Skin epidermis (tissue), 12 donors: ENCODE measurements around the gene ADIG.
A peak's percentile ranks its signal among the peaks of the same experiment; 100 is the strongest.

ENCODE experiments used
- H3K27ac ChIP-seq, 21 experiments: fragments of 200-600 bp; sonication (generic) in 11 of 21; one replicate each; pipeline ENCODE4 v1.5.0; 2020; ENCODE audit warnings: mild to moderate bottlenecking in 3 of 21, inconsistent platforms in 2 of 21, moderate library complexity in 2 of 21
- H3K4me3 ChIP-seq, 7 experiments: fragments of 200-600 bp; sonication (generic) in 2 of 7; one replicate each; pipeline ENCODE4 v1.5.0; 2020; ENCODE audit warnings: inconsistent platforms in 2 of 7, mild to moderate bottlenecking in 2 of 7, moderate library complexity in 1 of 7

Gene ADIG

DNA sequence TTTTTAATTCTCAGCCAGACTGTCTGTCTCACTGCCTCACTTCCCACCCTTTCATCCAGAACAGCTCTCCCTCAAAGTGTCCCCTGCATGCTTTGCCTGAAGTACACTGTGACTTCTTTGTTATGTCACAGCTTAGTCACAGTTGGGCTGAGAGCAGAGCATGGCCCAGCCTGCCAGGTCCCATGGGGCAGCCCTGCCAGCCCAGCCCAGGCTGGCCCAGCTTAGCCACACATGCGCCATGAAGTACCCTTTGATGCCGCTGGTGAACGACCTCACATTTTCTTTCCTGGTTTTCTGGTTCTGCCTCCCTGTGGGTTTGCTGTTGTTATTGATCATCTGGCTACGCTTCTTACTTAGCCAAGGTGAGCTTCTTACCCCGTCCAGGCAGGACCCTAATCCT, at the start of gene ADIG:
Gene ADIG, plus strand, starts transcription at position 185 of the 400 bp plus-strand sequence. Its CDS starts 54 bp downstream, at position 239.
- Histone ChIP-seq H3K27ac (no peak within 1 kb of the TSS), H3K4me3 (no peak within 1 kb of the TSS)

- Histone ChIP-seq H3K27ac (no peak overlapping the region), H3K4me3 (no peak overlapping the region)
These were observed 46.2 kb upstream of the ADIG start for GRCh38 chr20:38534756-38535155.

DNA sequence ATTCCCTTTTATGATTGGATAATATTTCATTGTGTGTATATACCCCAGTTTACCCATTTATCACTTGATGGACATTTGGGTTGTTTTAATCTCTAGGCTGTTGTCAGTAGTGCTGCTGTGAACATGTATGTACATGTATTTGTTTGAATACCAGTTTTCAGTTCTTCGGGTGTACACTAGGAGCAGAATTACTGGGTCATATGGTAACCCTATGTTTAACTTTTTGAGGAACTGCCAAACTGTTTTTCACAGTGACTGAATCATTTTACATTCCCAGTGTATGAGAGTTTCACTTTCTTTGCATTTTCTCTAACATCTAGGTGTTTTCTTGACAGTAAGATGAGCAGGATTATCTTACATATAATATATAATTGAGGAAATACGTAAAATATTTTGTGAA, 44.7 kb upstream of the ADIG start:
- Histone ChIP-seq H3K4me3 (no peak overlapping the region), H3K27ac (no peak overlapping the region)

DNA sequence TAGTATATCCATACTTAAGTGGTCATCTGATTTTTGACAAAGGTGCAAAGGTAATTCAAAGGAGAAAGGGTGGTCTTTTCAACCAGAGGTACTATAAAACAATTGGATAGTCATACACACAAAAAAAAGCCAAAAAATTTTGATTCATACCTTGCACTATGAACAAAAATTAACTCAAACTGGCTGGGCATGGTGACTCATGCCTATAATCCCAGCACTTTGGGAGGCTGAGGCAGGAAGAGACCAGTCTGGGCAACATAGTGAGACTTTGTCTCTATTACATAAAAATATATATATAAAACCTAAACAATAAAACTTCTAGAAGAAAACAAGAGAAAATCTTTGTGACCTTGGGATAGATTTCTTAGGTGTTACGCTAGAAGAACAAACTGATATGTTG, 43.8 kb upstream of the ADIG start:
- H3K27ac ChIP-seq: no peak overlapping the region
- H3K4me3 ChIP-seq: no peak overlapping the region

- Histone ChIP-seq H3K27ac (no peak overlapping the region), H3K4me3 (no peak overlapping the region)
These were observed 42.2 kb upstream of the ADIG start for GRCh38 chr20:38538789-38539188.

DNA sequence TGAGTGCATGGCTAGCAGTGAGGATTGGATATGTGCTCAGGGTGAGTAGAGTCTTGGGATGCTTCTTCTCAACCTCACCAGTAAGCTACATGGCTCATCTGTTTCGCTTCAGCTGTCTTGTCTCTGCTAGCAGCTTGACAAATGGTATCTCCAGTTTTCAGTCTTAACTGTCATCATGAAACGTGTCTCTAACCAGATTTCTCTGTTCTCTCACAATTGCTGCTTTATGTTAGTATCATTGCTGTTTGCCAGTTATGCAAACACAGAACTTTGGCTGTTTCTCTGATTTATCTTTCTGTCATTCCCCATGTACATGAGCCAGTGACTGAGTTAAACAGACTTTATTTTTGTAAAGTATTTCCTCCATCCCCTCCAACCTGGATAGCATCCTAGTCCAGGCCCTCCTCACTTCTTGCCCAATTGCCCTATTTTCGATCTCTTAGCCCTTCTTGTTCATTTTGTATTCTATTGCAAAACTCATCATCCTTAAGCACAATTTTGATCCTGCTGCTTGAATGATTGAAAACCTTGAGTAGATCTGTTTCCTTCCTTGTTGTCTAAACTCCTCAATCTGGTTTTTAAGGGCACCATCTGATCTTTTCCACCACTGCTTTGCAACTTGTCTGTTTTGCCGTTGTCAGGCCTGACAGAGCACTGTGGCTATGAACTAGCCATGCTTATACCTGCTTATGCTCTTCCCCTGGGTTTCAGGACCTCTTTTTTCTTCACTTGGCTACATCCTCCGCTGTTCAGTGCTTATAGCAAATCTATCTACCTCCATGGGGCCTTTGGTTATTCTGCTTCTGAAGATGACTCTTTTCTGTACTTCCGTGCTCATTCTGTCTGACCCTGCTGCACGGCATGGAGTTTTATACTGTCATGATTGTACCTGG, 37.7 kb upstream of the ADIG start:
- Histone ChIP-seq H3K27ac (no peak overlapping the region), H3K4me3 (no peak overlapping the region)

DNA sequence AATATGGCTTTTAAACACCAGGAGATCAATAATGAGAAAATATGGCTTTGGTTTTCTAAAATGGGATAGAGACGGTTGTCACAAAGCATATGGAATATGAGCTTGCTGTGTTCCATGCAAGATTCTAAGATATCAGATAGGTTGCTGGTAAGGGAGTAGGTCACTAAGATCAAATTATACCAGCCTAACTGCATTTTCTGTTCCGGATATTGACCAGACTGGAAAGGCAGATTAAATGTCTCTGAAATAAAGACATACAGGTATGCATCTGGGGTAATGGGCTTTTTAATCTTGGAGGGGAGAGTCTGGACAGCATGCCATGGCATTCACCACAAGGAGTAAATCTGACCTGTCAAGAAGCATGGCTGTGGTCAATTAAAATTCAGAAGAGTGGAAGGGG, 35.2 kb upstream of the ADIG start:
- H3K4me3 ChIP-seq: no peak overlapping the region
- H3K27ac ChIP-seq: no peak overlapping the region

DNA sequence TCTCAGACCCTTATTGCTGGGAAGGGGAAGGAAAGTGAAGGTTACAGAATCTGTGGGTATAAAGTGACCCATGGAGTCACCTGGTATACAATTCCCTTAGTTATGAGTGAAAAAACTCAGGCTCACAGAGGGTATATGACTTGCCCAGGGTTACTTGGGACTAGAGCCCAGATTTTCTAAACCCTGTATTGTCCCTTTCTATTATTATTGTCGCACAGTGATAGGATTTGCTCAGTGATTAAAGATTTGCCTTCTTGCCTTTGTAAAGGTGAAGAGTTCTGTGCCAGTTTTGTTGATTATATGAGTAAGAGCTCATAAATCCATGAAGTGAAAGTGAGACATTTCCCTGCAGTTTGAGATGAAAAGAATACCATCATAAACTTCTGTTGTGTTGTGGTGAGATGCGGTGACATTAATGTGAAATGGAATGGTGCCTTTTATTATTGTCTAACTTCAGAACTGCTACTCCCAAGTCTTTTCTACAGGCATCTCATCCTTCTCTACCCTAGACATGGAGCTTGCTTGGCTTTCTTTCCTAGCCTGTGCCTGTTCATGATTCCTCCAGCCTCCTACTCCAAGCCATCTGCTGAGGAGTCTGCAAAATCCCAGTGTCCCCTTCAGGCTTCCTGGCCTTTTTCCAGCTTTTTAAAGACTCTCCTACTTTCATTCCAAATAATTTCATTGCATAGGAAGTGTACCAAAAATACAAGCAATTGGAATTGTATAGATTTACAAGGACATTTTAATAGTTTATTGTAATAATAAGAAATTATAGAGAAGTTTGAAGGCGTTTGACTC, 33.5 kb upstream of the ADIG start:
- no peak overlapping the region for H3K4me3 ChIP-seq
- H3K27ac ChIP-seq: no peak overlapping the region

DNA sequence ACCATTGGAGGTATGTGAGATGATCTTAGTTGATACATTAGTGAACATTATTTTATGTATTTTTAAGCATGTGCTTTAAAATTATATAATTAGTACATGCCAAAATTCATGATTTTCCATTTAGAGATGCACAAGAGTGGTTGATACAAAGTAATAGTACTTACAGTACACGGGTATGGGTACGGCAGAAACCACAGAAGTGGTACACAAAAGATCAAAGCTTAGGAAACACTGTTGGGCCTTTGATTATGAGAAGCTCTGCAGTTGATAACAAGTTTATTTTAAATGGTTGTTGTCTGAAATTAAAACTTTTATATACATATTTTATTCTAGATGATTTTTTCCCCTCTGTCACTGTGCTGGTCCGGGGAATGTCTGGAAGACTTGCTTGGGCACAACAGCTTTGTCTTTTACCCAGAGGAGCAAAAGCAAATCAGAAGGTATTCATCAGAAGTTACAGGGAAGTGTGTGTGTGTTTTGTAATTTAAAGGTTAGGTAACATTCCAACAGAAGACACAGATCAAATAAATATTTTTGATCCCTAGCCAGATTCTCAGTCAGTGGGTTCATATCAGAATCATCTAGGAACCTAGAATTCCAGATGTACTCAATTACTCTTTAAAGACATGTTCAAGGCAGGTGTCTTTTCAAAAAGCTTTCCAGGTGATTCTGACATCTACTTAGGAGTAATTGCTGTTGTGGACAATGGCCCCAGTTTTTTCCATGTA, 32.5 kb upstream of the ADIG start:
- H3K27ac ChIP-seq: no peak overlapping the region
- no peak overlapping the region for H3K4me3 ChIP-seq

DNA sequence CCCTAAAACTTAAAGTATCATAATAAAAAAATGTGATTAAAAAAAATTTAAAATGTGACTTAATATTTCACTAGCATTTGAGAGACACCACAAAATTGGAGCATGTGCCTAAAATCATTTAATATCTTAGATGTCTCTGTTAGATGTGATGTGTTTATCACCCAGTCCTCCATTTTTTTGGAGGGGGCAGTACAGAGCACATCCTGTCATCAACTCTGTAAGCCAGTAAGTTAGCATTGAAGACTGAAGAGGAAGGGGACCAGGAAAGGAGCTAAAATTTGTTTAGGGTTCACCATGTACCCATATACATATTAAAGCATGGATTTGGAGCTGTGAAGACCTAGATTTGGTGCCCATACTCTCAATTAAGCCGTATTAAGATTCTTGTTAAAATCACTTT, 30.7 kb upstream of the ADIG start:
- Histone ChIP-seq H3K27ac (no peak overlapping the region), H3K4me3 (no peak overlapping the region)

DNA sequence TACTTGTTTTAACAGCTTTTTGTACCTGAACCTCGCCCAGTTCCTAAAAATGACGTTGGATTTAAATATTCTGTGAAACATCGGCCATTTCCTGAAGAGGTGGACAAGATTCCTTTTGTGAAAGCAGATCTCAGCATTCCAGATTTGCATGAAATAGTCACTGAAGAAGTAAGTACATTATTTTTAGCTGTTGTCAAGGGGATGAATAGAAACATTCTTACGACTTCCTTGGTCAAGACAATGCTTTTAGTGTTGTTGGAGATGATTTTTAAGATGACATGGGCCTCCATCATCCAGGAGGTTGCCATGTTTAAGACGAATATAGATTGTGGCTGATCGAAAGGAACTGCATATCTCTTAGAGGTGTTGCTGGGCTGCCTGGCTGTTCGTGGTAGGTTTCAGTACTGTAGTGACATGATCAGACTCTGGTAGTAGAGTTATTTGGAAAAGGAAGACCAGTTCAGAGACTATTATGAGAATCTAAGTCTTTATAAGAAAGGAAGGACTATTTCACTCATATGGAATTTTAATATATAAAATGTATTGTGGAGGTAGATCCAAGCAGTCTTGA, 29.9 kb upstream of the ADIG start:
- Histone ChIP-seq H3K27ac (no peak overlapping the region), H3K4me3 (no peak overlapping the region)

- no peak overlapping the region for H3K27ac ChIP-seq
- no peak overlapping the region for H3K4me3 ChIP-seq
These were observed 26.0 kb upstream of the ADIG start for GRCh38 chr20:38554986-38555385.

DNA sequence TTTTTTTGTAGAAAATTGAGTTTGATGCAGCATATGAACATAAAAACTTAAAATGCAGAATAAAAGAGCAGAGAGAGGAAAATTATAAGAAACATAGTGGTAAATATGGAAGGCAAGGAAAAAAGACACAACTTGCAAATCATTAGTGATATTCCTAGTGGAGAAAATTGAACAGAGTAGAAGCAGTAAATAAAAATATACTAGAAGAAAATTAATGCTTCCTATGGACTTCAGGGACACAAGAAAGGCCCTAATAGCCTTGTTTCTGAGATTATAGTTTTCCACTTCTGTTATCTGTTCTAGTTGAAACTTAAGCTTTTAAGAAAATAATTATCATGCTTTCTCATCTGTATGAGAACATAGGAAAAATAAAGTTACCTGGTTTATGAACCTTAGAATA, 25.6 kb upstream of the ADIG start:
- H3K4me3 ChIP-seq: no peak overlapping the region
- H3K27ac ChIP-seq: no peak overlapping the region

DNA sequence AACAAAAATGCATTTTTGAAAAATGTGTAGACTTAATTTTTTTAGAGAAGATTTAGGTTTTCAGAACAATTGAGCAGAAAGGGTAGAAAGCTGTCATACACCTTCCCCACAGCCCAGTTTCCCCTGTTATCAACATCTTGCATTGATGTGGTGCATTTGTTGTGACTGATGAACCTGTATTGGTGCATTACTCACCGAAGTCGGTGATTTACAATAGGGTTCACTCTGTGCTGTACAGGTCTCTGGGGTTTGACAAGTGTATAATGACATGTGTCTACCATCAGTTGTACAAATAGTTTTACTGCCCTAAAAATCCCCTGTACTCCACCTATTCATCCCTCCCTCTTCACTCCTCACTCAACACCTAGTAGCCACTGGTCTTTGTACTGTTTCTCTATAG, 23.8 kb upstream of the ADIG start:
- no peak overlapping the region for H3K27ac ChIP-seq
- H3K4me3 ChIP-seq: no peak overlapping the region

GRCh38 chr20:38558596-38559360, 22.2 kb upstream of the ADIG start:
- Histone ChIP-seq H3K27ac (no peak overlapping the region), H3K4me3 (no peak overlapping the region)

DNA sequence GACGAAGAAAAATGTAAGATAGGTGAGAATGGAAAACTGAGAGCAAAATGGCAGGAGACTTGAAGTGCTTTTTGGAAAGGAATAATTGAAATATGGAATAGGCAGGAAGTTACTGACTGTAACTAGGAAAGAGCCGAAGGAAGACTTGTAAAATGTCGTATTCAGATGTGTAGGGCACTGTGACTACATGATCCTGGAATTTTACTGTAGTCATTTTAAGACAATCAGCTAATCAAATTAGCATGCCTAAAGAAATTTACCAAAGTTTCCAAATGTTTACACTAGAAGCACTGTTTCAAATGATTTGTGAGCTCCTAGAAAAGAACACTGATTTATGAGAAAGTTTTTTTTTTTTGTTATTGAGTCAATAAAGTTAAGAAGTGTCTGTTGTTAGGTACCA, 21.2 kb upstream of the ADIG start:
- no peak overlapping the region for H3K4me3 ChIP-seq

DNA sequence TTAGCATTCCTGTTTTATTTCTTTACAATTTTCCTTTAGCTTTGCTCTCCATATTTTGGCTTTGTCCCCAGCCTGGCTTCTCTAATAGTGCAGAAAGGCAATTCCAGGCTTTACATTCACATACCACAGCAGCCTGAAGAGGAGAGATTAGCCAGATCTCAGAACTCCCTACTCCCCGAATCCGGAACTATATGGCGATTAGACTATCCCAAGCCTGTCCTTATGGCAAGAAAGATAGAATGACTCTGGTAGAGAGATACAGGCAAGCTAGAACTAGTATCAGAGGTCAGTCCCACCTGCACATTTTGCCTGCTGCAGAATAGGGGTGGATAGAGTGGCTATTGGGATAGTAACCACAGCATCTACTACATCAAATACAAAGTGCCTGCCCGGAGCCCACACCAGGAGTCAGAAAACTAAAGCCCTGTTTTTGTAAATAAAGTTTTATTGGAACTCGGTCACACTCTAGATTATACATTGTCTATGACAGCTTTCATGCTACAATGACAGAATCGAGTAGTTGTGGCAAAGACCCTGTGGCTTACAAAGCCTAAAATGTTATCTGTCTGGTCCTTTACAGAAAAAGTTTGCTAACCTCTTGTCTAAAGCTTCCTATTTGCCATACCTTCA, 17.1 kb upstream of the ADIG start:
- Histone ChIP-seq H3K27ac (no peak overlapping the region), H3K4me3 (no peak overlapping the region)

More for the DNA sequence above, 21.2 kb upstream of the ADIG start:
- no peak overlapping the region for H3K27ac ChIP-seq

DNA sequence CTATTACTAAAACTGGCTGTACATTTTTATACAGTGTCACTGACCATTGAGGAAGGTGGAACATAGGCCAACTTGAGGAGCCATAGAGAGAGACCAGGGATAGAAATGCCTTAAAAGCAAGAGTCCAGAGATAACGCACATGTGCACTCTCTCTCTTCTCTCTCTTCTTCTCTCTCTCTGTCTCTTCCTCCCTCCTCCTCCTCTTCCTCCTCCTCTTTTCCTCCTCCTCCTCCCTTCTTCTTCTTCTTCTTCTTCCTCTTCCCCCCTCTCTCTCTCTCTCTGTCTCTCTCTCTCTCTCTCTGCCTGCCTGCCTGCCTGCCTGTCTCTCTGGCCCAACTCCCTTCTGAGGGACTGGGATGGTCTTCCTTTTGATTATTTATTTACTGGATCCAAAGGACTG, 16.3 kb upstream of the ADIG start:
- no peak overlapping the region for H3K27ac ChIP-seq
- no peak overlapping the region for H3K4me3 ChIP-seq

DNA sequence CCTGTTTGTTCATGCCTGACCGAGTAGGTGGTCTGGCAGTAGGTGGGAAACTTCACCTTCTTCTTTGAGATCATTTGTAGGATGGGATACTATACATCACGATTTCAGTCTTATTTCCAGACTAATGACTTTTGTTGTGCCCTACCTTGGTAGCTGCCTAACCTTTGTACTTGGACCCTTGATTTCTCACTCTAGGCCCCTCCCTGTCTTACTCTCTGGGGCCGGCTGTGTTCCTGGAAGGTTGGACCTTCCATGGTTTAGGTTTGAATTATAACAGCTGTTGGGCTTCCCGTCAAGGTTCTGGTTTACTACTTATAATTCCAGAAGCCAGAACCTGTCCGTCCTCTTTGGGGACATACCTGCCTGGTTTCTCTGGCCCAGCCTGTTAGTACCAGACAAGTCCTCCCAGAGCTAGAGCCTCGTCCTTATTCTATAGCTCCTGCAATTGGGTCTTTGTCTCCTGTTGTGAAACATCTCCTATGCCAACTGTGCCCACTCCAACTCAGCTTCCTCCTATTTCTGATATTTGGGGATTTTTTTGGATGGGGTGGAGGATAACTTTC, 14.9 kb upstream of the ADIG start:
- Histone ChIP-seq H3K27ac (peak overlapping the region in 2 of 21 experiments; percentile 2 to 16), H3K4me3 (no peak overlapping the region)
